Neuronal stem cell (in vitro differentiated cells): ENCODE data around the gene CDK13.

Source experiments
- DNase-seq: peaks from one replicate; pipeline ENCODE4 v3.0.0-alpha.2; 2013; ENCODE audit warnings: low spot score
- H2AFZ ChIP-seq: one replicate; pipeline ENCODE4 v1.6.1; 2013; ENCODE audit warnings: mild to moderate bottlenecking, low read length, inconsistent platforms
- H2AK5ac ChIP-seq: 2 replicates; pipeline ENCODE4 v1.6.1; 2013; ENCODE audit warnings: low read depth, mild to moderate bottlenecking, inconsistent platforms, low read length, moderate library complexity, mixed read lengths
- H2BK120ac ChIP-seq: 2 replicates; pipeline ENCODE4 v1.6.1; 2013; ENCODE audit warnings: low read depth, mild to moderate bottlenecking, inconsistent platforms, low read length, moderate library complexity, mixed read lengths
- H2BK12ac ChIP-seq: one replicate; pipeline ENCODE4 v1.6.1; 2013; ENCODE audit warnings: low read length, inconsistent platforms
- H2BK15ac ChIP-seq: 2 replicates; pipeline ENCODE4 v1.6.1; 2013; ENCODE audit warnings: mild to moderate bottlenecking, low read length, inconsistent platforms, mixed read lengths
- H2BK5ac ChIP-seq: one replicate; pipeline ENCODE4 v1.6.1; 2013; ENCODE audit warnings: inconsistent platforms, mild to moderate bottlenecking, low read length, moderate library complexity
- H3K14ac ChIP-seq: one replicate; pipeline ENCODE4 v1.6.1; 2013; ENCODE audit warnings: low read length, inconsistent platforms
- H3K18ac ChIP-seq: 2 replicates; pipeline ENCODE4 v1.6.1; 2013; ENCODE audit warnings: low read length, inconsistent platforms
- H3K23ac ChIP-seq: 2 replicates; pipeline ENCODE4 v1.6.1; 2013; ENCODE audit warnings: low read depth, mild to moderate bottlenecking, mixed read lengths, low read length, inconsistent platforms; ENCODE audit not compliant: poor library complexity
- H3K27ac ChIP-seq: replicated peaks from 3 replicates; pipeline ENCODE4 v1.5.1; 2013; ENCODE audit warnings: low read length, inconsistent platforms
- H3K27me3 ChIP-seq, 3 experiments: 2 replicates each; pipeline ENCODE4 v1.6.1; 2013; ENCODE audit warnings: low read length in 3 of 3, mild to moderate bottlenecking in 2 of 3, inconsistent platforms in 1 of 3, low read depth in 1 of 3, mixed read lengths in 1 of 3, moderate library complexity in 1 of 3; ENCODE audit not compliant: control insufficient read depth in 3 of 3, insufficient read depth in 3 of 3
- H3K36me3 ChIP-seq, 2 donors: replicated peaks in 1 of 2; 2 replicates each; pipeline ENCODE4 v1.6.1; 2013; ENCODE audit warnings: low read length in 2 of 2; ENCODE audit not compliant: control insufficient read depth in 2 of 2, insufficient read depth in 2 of 2
- H3K4ac ChIP-seq: 2 replicates; pipeline ENCODE4 v1.6.1; 2013; ENCODE audit warnings: inconsistent platforms, mild to moderate bottlenecking, low read length, moderate library complexity
- H3K4me1 ChIP-seq, 2 donors: 1 replicate in 1 of 2; 2 replicates in 1 of 2; pipeline ENCODE4 v1.6.1; 2013; ENCODE audit warnings: low read length in 2 of 2, low read depth in 1 of 2; ENCODE audit not compliant: control insufficient read depth in 2 of 2, insufficient read depth in 1 of 2
- H3K4me2 ChIP-seq: one replicate; pipeline ENCODE4 v1.6.1; 2013; ENCODE audit warnings: mild to moderate bottlenecking, low read length, inconsistent platforms; ENCODE audit not compliant: insufficient read depth, poor library complexity, severe bottlenecking
- H3K4me3 ChIP-seq, 2 donors: 2 replicates each; pipeline ENCODE4 v1.5.1; 2013; ENCODE audit warnings: low read length in 2 of 2, mild to moderate bottlenecking in 2 of 2, inconsistent platforms in 1 of 2, moderate library complexity in 1 of 2
- H3K79me1 ChIP-seq: one replicate; pipeline ENCODE4 v1.6.1; 2013; ENCODE audit warnings: low read depth, mild to moderate bottlenecking, inconsistent platforms, low read length, moderate library complexity
- H3K9ac ChIP-seq: one replicate; pipeline ENCODE4 v1.6.1; 2013; ENCODE audit warnings: mild to moderate bottlenecking, low read depth, low read length, inconsistent platforms; ENCODE audit not compliant: poor library complexity
- H3K9me3 ChIP-seq, 2 donors: replicated peaks in 1 of 2; 2 replicates each; pipeline versions ENCODE3 to v1.6.1; 2013; ENCODE audit warnings: low read length in 2 of 2, mild to moderate bottlenecking in 2 of 2, inconsistent platforms in 1 of 2, low read depth in 1 of 2, mixed read lengths in 1 of 2, moderate library complexity in 1 of 2; ENCODE audit not compliant: control insufficient read depth in 2 of 2, insufficient read depth in 1 of 2
- H4K8ac ChIP-seq: one replicate; pipeline ENCODE4 v1.6.1; 2013; ENCODE audit warnings: low read depth, mild to moderate bottlenecking, inconsistent platforms, low read length, moderate library complexity
- H4K91ac ChIP-seq: one replicate; pipeline ENCODE4 v1.6.1; 2013; ENCODE audit warnings: low read length, low read depth, mild to moderate bottlenecking, inconsistent platforms; ENCODE audit not compliant: poor library complexity
- WGBS, 2 donors: extraction: QIAGEN DNeasy Blood & Tissue Kit; methylation state at CpG; one replicate each; pipeline ENCODE4 v1.1.7; 2013; ENCODE audit warnings: missing lambda C conversion rate in 2 of 2, mixed read lengths in 1 of 2; ENCODE audit not compliant: insufficient read length in 2 of 2, insufficient replicate concordance in 1 of 2; ENCODE audit errors: extremely low coverage in 2 of 2; 5-methylcytosine and 5-hydroxymethylcytosine counted together

The CDK13 gene

GRCh38 chr7:39951226-39952194, 1.5 kb downstream of the CDK13 start:
- Histone ChIP-seq H2BK15ac (no peak overlapping the region), H2AK5ac (peak overlapping the region; percentile 96), H3K27me3 (no peaks in the 10 kb centered on the region), H3K27ac (peak overlapping the region; percentile 95), H3K18ac (peak overlapping the region; percentile 98), H2BK5ac (peak overlapping the region; percentile 97), H3K79me1 (peaks cover 13% of the 10 kb centered on the region), H4K91ac (no peak overlapping the region), H3K4me1 (peaks cover 2 to 6% of the 10 kb centered on the region in 2 donors), H3K36me3 (peaks cover 0 to 31% of the 10 kb centered on the region in 2 donors), H2BK12ac (no peak overlapping the region), H2AFZ (peak overlapping the region; percentile 94), H3K9me3 (peaks cover 0 to 29% of the 10 kb centered on the region in 2 donors), H2BK120ac (no peak overlapping the region), H3K14ac (peak overlapping the region; percentile 97), H3K4ac (no peak overlapping the region), H3K4me2 (peak overlapping the region; percentile 66), H3K23ac (peak overlapping the region; percentile 99), H3K4me3 (peak overlapping the region; percentile 80 to 100), H3K9ac (peak overlapping the region; percentile 99), H4K8ac (peak overlapping the region; percentile 43)
- WGBS, 2 donors = no CpG with 5 or more reads among the region's 79 CpGs
- peak; percentile 62 for DNase-seq

- no CpG with 5 or more reads among the region's 2 CpGs for WGBS, 2 donors
- peaks cover 0 to 38% of the 10 kb centered on the region in 2 donors for H3K36me3 ChIP-seq
- H2BK15ac ChIP-seq = no peak overlapping the region
- H2BK120ac ChIP-seq = no peak overlapping the region
- H3K14ac ChIP-seq = no peak overlapping the region
- DNase-seq = no peak
- no peak overlapping the region for H3K18ac ChIP-seq
- no peak overlapping the region for H3K27ac ChIP-seq
- H3K4me3 ChIP-seq = peak overlapping the region in 1 of 2 donors; percentile 80
- H3K79me1 ChIP-seq = peaks cover 13% of the 10 kb centered on the region
- H3K23ac ChIP-seq = no peak overlapping the region
- peaks cover 0 to 37% of the 10 kb centered on the region in 2 donors for H3K9me3 ChIP-seq
- H3K9ac ChIP-seq = no peak overlapping the region
- H2BK12ac ChIP-seq = no peak overlapping the region
- H2BK5ac ChIP-seq = no peak overlapping the region
- H4K8ac ChIP-seq = no peak overlapping the region
- no peak overlapping the region for H3K4ac ChIP-seq
- no peak overlapping the region for H3K4me2 ChIP-seq
- no peak overlapping the region for H2AK5ac ChIP-seq
- H4K91ac ChIP-seq = no peak overlapping the region
- peaks cover 2 to 6% of the 10 kb centered on the region in 2 donors for H3K4me1 ChIP-seq
- H3K27me3 ChIP-seq = no peaks in the 10 kb centered on the region
- H2AFZ ChIP-seq = no peak overlapping the region
Observed at GRCh38 chr7:39952374-39952773, 2.3 kb downstream of the CDK13 start.

- no peak overlapping the region for H3K4ac ChIP-seq
- H2BK120ac ChIP-seq = no peak overlapping the region
- no CpG with 5 or more reads among the region's 3 CpGs for WGBS, 2 donors
- no peak for DNase-seq
- peaks cover 0 to 37% of the 10 kb centered on the region in 2 donors for H3K9me3 ChIP-seq
- peak overlapping the region in 1 of 2 donors; percentile 80 for H3K4me3 ChIP-seq
- H2AFZ ChIP-seq = no peak overlapping the region
- no peak overlapping the region for H3K4me2 ChIP-seq
- peaks cover 2 to 6% of the 10 kb centered on the region in 2 donors for H3K4me1 ChIP-seq
- no peak overlapping the region for H2BK15ac ChIP-seq
- H2BK5ac ChIP-seq = no peak overlapping the region
- H3K36me3 ChIP-seq = peaks cover 0 to 38% of the 10 kb centered on the region in 2 donors
- H3K27ac ChIP-seq = no peak overlapping the region
- peaks cover 13% of the 10 kb centered on the region for H3K79me1 ChIP-seq
- no peak overlapping the region for H2BK12ac ChIP-seq
- no peak overlapping the region for H3K14ac ChIP-seq
- no peak overlapping the region for H2AK5ac ChIP-seq
- H4K91ac ChIP-seq = no peak overlapping the region
- no peak overlapping the region for H3K9ac ChIP-seq
- no peaks in the 10 kb centered on the region for H3K27me3 ChIP-seq
- no peak overlapping the region for H3K23ac ChIP-seq
- H3K18ac ChIP-seq = no peak overlapping the region
- no peak overlapping the region for H4K8ac ChIP-seq
Observed at GRCh38 chr7:39952803-39953202, 2.7 kb downstream of the CDK13 start.

- Histone ChIP-seq H4K91ac (no peak overlapping the region), H3K27ac (no peak overlapping the region), H3K4me2 (no peak overlapping the region), H2BK5ac (no peak overlapping the region), H2BK120ac (no peak overlapping the region), H4K8ac (no peak overlapping the region), H3K4me3 (no peak overlapping the region), H2AK5ac (no peak overlapping the region), H2BK15ac (no peak overlapping the region), H3K9ac (no peak overlapping the region), H3K14ac (no peak overlapping the region), H3K79me1 (peaks cover 13% of the 10 kb centered on the region), H3K4me1 (peaks cover 2 to 3% of the 10 kb centered on the region in 2 donors), H3K4ac (no peak overlapping the region), H2AFZ (no peak overlapping the region), H3K9me3 (peaks cover 0 to 37% of the 10 kb centered on the region in 2 donors), H3K27me3 (no peaks in the 10 kb centered on the region), H3K18ac (no peak overlapping the region), H3K23ac (no peak overlapping the region), H3K36me3 (peaks cover 0 to 45% of the 10 kb centered on the region in 2 donors), H2BK12ac (no peak overlapping the region)
- DNase-seq = no peak
- WGBS, 2 donors = no CpG with 5 or more reads among the region's 4 CpGs
Observed at GRCh38 chr7:39954694-39955093, 4.6 kb downstream of the CDK13 start.
